ENCODE results near the gene COL23A1.

The COL23A1 gene

GRCh38 chr5:178530526-178530925 is 59.7 kb downstream of the COL23A1 start:
- no peak for DNase-seq

- DNase-seq, result no peak
Measured at GRCh38 chr5:178529080-178529479, 61.1 kb downstream of the COL23A1 start.

GRCh38 chr5:178527458-178528307 is 62.5 kb downstream of the COL23A1 start:
- DNase-seq, result no peak

- DNase-seq, result no peak
Measured at GRCh38 chr5:178526773-178527457, 63.3 kb downstream of the COL23A1 start.

- no peak for DNase-seq
Measured at GRCh38 chr5:178525906-178526732, 64.1 kb downstream of the COL23A1 start.

GRCh38 chr5:178524093-178524882 is 65.9 kb downstream of the COL23A1 start:
- no peak for DNase-seq

- no peak for DNase-seq
Measured at GRCh38 chr5:178522361-178522760, 67.8 kb downstream of the COL23A1 start.

- DNase-seq, result no peak
Measured at GRCh38 chr5:178520851-178521250, 69.3 kb downstream of the COL23A1 start.

GRCh38 chr5:178519804-178520203 is 70.4 kb downstream of the COL23A1 start:
- no peak for DNase-seq

- no peak for DNase-seq
Measured at GRCh38 chr5:178519155-178519554, 71.0 kb downstream of the COL23A1 start.

GRCh38 chr5:178516504-178517235 is 73.5 kb downstream of the COL23A1 start:
- DNase-seq, result no peak

GRCh38 chr5:178515776-178516503 is 74.3 kb downstream of the COL23A1 start:
- no peak for DNase-seq

- DNase-seq, result no peak
Measured at GRCh38 chr5:178514851-178515418, 75.3 kb downstream of the COL23A1 start.

- DNase-seq, result no peak
Measured at GRCh38 chr5:178511172-178511571, 79.0 kb downstream of the COL23A1 start.

GRCh38 chr5:178509491-178510057 is 80.6 kb downstream of the COL23A1 start:
- no peak for DNase-seq

GRCh38 chr5:178507151-178507932 is 82.9 kb downstream of the COL23A1 start:
- DNase-seq, result no peak

GRCh38 chr5:178505639-178506407 is 84.4 kb downstream of the COL23A1 start:
- no peak for DNase-seq

GRCh38 chr5:178504340-178504960 is 85.7 kb downstream of the COL23A1 start:
- DNase-seq, result no peak
